DND-41 (cell line): ENCODE data around the gene CBR4.

Experiments
- ATAC-seq: fragments of 200-7000 bp; cut with Tn5 transposase; 3 replicates; pipeline ENCODE4 v1.9.1; 2021; ENCODE audit warnings: low read depth; ENCODE audit not compliant: insufficient read depth
- DNase-seq: peaks from one replicate; pipeline ENCODE4 v3.0.0-alpha.2; 2020
- H2AFZ ChIP-seq: 2 replicates; pipeline ENCODE4 v1.6.0; 2012; ENCODE audit warnings: low read depth, low read length
- H3K27ac ChIP-seq: 2 replicates; pipeline ENCODE4 v1.5.1; 2012; ENCODE audit warnings: low read length, inconsistent platforms
- H3K27me3 ChIP-seq: fragments of 200-600 bp; sonication (generic); 2 replicates; pipeline ENCODE4 v1.6.0; 2012; ENCODE audit warnings: low read length, mild to moderate bottlenecking, inconsistent platforms; ENCODE audit not compliant: insufficient read depth, poor library complexity
- H3K36me3 ChIP-seq: 2 replicates; pipeline ENCODE4 v1.5.1; 2012; ENCODE audit warnings: low read length, inconsistent platforms; ENCODE audit not compliant: insufficient read depth
- H3K4me1 ChIP-seq: 2 replicates; pipeline ENCODE4 v1.5.1; 2012; ENCODE audit warnings: mild to moderate bottlenecking, low read length; ENCODE audit not compliant: insufficient read depth
- H3K4me2 ChIP-seq: 2 replicates; pipeline ENCODE4 v1.6.0; 2012; ENCODE audit warnings: mild to moderate bottlenecking, moderate library complexity, low read length, inconsistent platforms; ENCODE audit not compliant: insufficient read depth
- H3K4me3 ChIP-seq, 2 experiments: fragments of 200-600 bp in 1 of 2; shearing (Covaris generic) in 1 of 2; 2 replicates each; pipeline ENCODE4 v1.5.1; 2012 to 2016; ENCODE audit warnings: inconsistent platforms in 2 of 2, low read length in 2 of 2, mild to moderate bottlenecking in 2 of 2, low read depth in 1 of 2, moderate library complexity in 1 of 2
- H3K79me2 ChIP-seq: 2 replicates; pipeline ENCODE4 v1.6.0; 2012; ENCODE audit warnings: low read length, inconsistent platforms; ENCODE audit not compliant: insufficient read depth
- H3K9ac ChIP-seq: 2 replicates; pipeline ENCODE4 v1.6.0; 2012; ENCODE audit warnings: low read depth, mild to moderate bottlenecking, inconsistent platforms, low read length, moderate library complexity
- H3K9me3 ChIP-seq: 2 replicates; pipeline ENCODE4 v1.5.1; 2012; ENCODE audit warnings: low read length, moderate library complexity, mild to moderate bottlenecking, inconsistent platforms; ENCODE audit not compliant: insufficient read depth, severe bottlenecking
- H4K20me1 ChIP-seq: 2 replicates; pipeline ENCODE4 v1.6.0; 2012; ENCODE audit warnings: low read length; ENCODE audit not compliant: insufficient read depth
- CTCF ChIP-seq: IDR thresholded peaks from 2 replicates; pipeline ENCODE4 v1.5.1; 2012; ENCODE audit warnings: borderline replicate concordance, low read length, moderate library complexity, mild to moderate bottlenecking; ENCODE audit not compliant: poor library complexity, severe bottlenecking; ENCODE audit errors: extremely low read depth
- EZH2 ChIP-seq: IDR thresholded peaks from 3 replicates; pipeline ENCODE4 v1.6.1; 2012; ENCODE audit warnings: borderline replicate concordance, low read depth, mild to moderate bottlenecking, moderate library complexity, low read length, inconsistent platforms; ENCODE audit not compliant: severe bottlenecking

Gene CBR4

GRCh38 chr4:168999809-169000208 lies 10.2 kb downstream of the CBR4 start:
- H3K27me3 ChIP-seq: no peaks in the 10 kb centered on the region
- no peaks in the 10 kb centered on the region for H3K9me3 ChIP-seq
- peaks cover 31% of the 10 kb centered on the region for H3K36me3 ChIP-seq
- DNase-seq (no peak), ATAC-seq (no peak)
- no peak overlapping the region for H2AFZ ChIP-seq
- no peaks in the 10 kb centered on the region for H4K20me1 ChIP-seq
- no peaks in the 10 kb centered on the region for H3K4me1 ChIP-seq
- TF ChIP-seq EZH2 (no peak), CTCF (no peak)
- H3K9ac ChIP-seq: no peak overlapping the region
- H3K79me2 ChIP-seq: no peaks in the 10 kb centered on the region
- H3K27ac ChIP-seq: no peak overlapping the region
- H3K4me2 ChIP-seq: no peak overlapping the region
- H3K4me3 ChIP-seq: no peak overlapping the region

- Histone ChIP-seq H3K4me3 (no peak overlapping the region), H3K27ac (no peak overlapping the region), H3K9ac (no peak overlapping the region), H3K36me3 (peaks cover 31% of the 10 kb centered on the region), H3K79me2 (no peaks in the 10 kb centered on the region), H3K4me2 (no peak overlapping the region), H3K27me3 (no peaks in the 10 kb centered on the region), H4K20me1 (no peaks in the 10 kb centered on the region), H3K4me1 (no peaks in the 10 kb centered on the region), H2AFZ (no peak overlapping the region), H3K9me3 (no peaks in the 10 kb centered on the region)
- ATAC-seq: no peak
- DNase-seq: no peak
- TF ChIP-seq EZH2: no peak
- no peak for TF ChIP-seq CTCF
These were observed 11.5 kb downstream of the CBR4 start for GRCh38 chr4:168998596-168998995.

- no peak overlapping the region for H2AFZ ChIP-seq
- H4K20me1 ChIP-seq: no peaks in the 10 kb centered on the region
- H3K4me1 ChIP-seq: no peaks in the 10 kb centered on the region
- DNase-seq: no peak
- H3K27me3 ChIP-seq: no peaks in the 10 kb centered on the region
- no peak overlapping the region for H3K4me2 ChIP-seq
- H3K36me3 ChIP-seq: peaks cover 26% of the 10 kb centered on the region; the same call in 1 of the 2 replicates
- H3K79me2 ChIP-seq: no peaks in the 10 kb centered on the region
- H3K27ac ChIP-seq: no peak overlapping the region
- no peak overlapping the region for H3K9ac ChIP-seq
- ATAC-seq: no peak
- no peak overlapping the region for H3K4me3 ChIP-seq
- TF ChIP-seq CTCF: peak; percentile 20
- TF ChIP-seq EZH2: no peak
- H3K9me3 ChIP-seq: no peaks in the 10 kb centered on the region
These were observed 14.3 kb downstream of the CBR4 start for GRCh38 chr4:168995537-168996295.
